ENCODE measurements around the gene PML. TPM values are rescaled to one million over a fixed set of nuclear protein-coding genes. Genes with fewer than 3 reads are reported as not detected.
"Not testable (repeated sequence)": the region's sequence is repeated elsewhere in the genome, so short reads cannot be mapped to it uniquely, and the experiment has no call there.

PML gene
- polyA plus RNA-seq, 1 experiment, result 14.3 TPM

DNA sequence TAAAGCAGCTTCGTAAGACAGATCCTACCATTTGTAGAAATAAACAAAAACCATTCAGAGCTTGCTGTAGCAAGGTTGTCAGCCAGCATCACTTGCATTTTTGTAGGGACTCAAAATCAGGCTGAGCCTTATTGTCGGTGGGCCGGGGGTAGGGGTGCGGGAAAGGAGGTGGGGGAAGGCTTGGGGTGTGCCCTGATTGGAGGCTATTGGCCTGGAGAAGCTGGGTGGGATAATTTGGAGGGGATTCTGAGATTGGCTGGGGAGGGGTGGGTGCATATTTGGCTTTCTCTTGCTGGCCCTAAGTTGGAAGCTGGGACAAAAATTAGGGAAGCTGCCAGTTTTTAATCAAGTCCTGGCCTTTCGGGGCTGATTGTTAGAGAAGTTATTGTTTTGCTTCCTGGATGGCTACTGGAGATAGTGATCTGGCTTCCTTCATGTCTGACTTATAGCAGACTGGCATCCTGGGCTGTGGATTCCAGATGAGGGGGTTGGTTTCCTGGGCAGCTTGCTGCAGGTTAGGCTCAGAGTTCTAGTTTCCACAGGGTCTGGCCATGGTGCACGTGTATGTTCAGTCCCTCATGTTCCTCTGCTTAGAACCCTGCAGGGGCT lies 25.3 kb upstream of the PML start:
- Histone ChIP-seq H3K36me3 (ENCODE audit: control insufficient read depth, insufficient read depth, low read length) (no peaks in the 10 kb centered on the region), H3K27me3 (ENCODE audit: control insufficient read depth, insufficient read depth, low read length) (no peaks in the 10 kb centered on the region), H3K4me3 (ENCODE audit: low read depth, low read length) (no peak overlapping the region)
- no peak for DNase-seq (ENCODE audit: low read depth)
- ChIA-PET CTCF (interaction anchor here (0.6 to 11.7 kb wide), 16 partner anchors 9 to 404 kb away, joined by 3 to 121 read pairs (median 4); no protein-coding TSS in a partner anchor), POLR2A (no interaction called here)
- no peak for TF ChIP-seq CTCF (IDR thresholded peaks at IDR 0.05; ENCODE audit: insufficient read depth, low read depth, low read length)

- DNase-seq (ENCODE audit: low read depth), result no peak
- H3K36me3 ChIP-seq (ENCODE audit: control insufficient read depth, insufficient read depth, low read length), result no peaks in the 10 kb centered on the region
- H3K27me3 ChIP-seq (ENCODE audit: control insufficient read depth, insufficient read depth, low read length), result no peaks in the 10 kb centered on the region
- H3K4me3 ChIP-seq (ENCODE audit: low read depth, low read length), result no peak overlapping the region
- ChIA-PET CTCF (interaction anchor here (0.6 to 11.7 kb wide), 39 partner anchors 7 to 797 kb away, joined by 3 to 121 read pairs (median 4); partner anchors contain the start of genes LOXL1, PML and TBC1D21), POLR2A (no interaction called here)
- TF ChIP-seq CTCF (IDR thresholded peaks at IDR 0.05; ENCODE audit: insufficient read depth, low read depth, low read length), result peak; percentile 94
These were observed 21.4 kb upstream of the PML start for GRCh38 chr15:73972984-73973682.

GRCh38 chr15:73973683-73974200 lies 20.8 kb upstream of the PML start:
- POLR2A ChIA-PET; DNase-seq (ENCODE audit: low read depth): not testable (repeated sequence)

DNA sequence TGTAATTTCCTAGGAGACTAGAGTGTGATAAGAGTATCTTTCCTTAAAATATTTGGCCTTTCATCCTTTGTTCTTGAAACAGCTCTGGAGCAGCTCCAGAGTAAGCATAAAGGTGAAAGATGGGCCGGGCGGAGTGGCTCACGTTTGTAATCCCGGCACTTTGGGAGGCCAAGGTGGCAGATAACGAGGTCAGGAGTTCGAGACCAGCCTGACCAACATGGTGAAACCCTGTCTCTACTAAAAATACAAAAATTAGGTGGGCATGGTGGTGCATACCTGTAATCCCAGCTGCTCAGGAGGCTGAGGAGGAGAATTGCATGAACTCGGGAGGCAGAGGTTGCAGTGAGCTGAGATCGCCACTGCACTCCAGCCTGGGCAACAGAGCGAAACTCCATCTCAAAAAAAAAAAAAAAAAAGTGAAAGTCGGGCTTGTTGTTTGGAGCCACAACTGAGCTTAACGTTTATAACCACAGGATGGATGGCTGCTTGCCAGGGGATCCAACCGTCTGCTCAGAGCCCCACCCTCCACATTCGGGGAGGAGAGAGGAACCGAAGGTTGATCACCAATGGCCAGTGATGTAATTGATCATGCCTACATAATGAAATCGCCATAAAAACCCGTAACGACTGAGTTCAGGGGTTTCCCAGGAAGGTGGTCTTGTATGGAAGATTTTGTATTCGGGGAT lies 18.9 kb upstream of the PML start:
- H3K36me3 ChIP-seq (ENCODE audit: control insufficient read depth, insufficient read depth, low read length); H3K27me3 ChIP-seq (ENCODE audit: control insufficient read depth, insufficient read depth, low read length); DNase-seq (ENCODE audit: low read depth); H3K4me3 ChIP-seq (ENCODE audit: low read depth, low read length); POLR2A ChIA-PET: not testable (repeated sequence)
- CTCF ChIA-PET, result interaction anchor here (0.7 to 11.7 kb wide), 9 partner anchors 10 to 347 kb away, joined by 3 to 121 read pairs (median 10); partner anchors contain the start of gene PML

More at GRCh38 chr15:73973683-73974200, 20.8 kb upstream of the PML start:
- CTCF ChIA-PET, result interaction anchor here (0.7 to 11.7 kb wide), 25 partner anchors 8 to 349 kb away, joined by 3 to 121 read pairs (median 6); partner anchors contain the start of gene PML
- not testable (repeated sequence) for H3K4me3 ChIP-seq (ENCODE audit: low read depth, low read length); H3K27me3 ChIP-seq (ENCODE audit: control insufficient read depth, insufficient read depth, low read length); H3K36me3 ChIP-seq (ENCODE audit: control insufficient read depth, insufficient read depth, low read length)

DNA sequence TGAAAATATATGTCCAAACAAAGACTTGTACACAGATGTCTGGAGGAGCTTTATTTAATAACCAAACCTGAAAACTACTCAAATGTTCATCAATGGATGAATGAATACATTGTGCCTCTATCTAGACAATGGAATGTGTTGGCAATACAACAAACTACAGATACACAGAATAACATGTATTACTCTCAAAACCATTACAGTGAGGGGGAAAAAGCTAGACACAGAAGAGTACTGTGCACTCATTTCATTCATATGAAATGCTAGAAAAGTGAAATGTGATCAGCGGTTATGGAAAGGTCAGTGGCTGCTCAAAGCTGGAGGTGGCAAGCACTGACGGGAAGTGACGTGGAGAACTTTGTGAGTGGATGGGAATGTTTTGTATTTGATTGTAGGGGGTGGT lies 15.6 kb upstream of the PML start:
- no peaks in the 10 kb centered on the region; the same call in 1 of the 2 replicates for H3K36me3 ChIP-seq (ENCODE audit: control insufficient read depth, insufficient read depth, low read length)
- ChIA-PET POLR2A (no interaction called here), CTCF (interaction anchor here (0.7 to 11.7 kb wide), 5 partner anchors 9 to 341 kb away, joined by 3 to 121 read pairs (median 4); no protein-coding TSS in a partner anchor)
- no peaks in the 10 kb centered on the region for H3K27me3 ChIP-seq (ENCODE audit: control insufficient read depth, insufficient read depth, low read length)
- H3K4me3 ChIP-seq (ENCODE audit: low read depth, low read length), result no peak overlapping the region
- DNase-seq (ENCODE audit: low read depth), result no peak
- no peak for TF ChIP-seq CTCF (IDR thresholded peaks at IDR 0.05; ENCODE audit: insufficient read depth, low read depth, low read length)

- CTCF ChIA-PET, result interaction anchor here (0.7 to 1.5 kb wide), 4 partner anchors 9 to 340 kb away, joined by 3 to 6 read pairs (median 4); no protein-coding TSS in a partner anchor
These were observed 14.9 kb upstream of the PML start for GRCh38 chr15:73979636-73980035.

More at GRCh38 chr15:73979636-73980035, 14.9 kb upstream of the PML start:
- TF ChIP-seq CTCF (IDR thresholded peaks at IDR 0.05; ENCODE audit: insufficient read depth, low read depth, low read length), result no peak
- no peak for DNase-seq (ENCODE audit: low read depth)
- H3K4me3 ChIP-seq (ENCODE audit: low read depth, low read length), result no peak overlapping the region
- H3K27me3 ChIP-seq (ENCODE audit: control insufficient read depth, insufficient read depth, low read length), result no peaks in the 10 kb centered on the region
- H3K36me3 ChIP-seq (ENCODE audit: control insufficient read depth, insufficient read depth, low read length), result peaks cover 1% of the 10 kb centered on the region
- POLR2A ChIA-PET, result no interaction called here
